ENCODE data around the gene ANKRD30BL. TPM values are rescaled to one million over a fixed set of nuclear protein-coding genes. Genes with fewer than 3 reads are reported as not detected.

Gene ANKRD30BL
- total RNA-seq: not detected in 2 replicates

DNA sequence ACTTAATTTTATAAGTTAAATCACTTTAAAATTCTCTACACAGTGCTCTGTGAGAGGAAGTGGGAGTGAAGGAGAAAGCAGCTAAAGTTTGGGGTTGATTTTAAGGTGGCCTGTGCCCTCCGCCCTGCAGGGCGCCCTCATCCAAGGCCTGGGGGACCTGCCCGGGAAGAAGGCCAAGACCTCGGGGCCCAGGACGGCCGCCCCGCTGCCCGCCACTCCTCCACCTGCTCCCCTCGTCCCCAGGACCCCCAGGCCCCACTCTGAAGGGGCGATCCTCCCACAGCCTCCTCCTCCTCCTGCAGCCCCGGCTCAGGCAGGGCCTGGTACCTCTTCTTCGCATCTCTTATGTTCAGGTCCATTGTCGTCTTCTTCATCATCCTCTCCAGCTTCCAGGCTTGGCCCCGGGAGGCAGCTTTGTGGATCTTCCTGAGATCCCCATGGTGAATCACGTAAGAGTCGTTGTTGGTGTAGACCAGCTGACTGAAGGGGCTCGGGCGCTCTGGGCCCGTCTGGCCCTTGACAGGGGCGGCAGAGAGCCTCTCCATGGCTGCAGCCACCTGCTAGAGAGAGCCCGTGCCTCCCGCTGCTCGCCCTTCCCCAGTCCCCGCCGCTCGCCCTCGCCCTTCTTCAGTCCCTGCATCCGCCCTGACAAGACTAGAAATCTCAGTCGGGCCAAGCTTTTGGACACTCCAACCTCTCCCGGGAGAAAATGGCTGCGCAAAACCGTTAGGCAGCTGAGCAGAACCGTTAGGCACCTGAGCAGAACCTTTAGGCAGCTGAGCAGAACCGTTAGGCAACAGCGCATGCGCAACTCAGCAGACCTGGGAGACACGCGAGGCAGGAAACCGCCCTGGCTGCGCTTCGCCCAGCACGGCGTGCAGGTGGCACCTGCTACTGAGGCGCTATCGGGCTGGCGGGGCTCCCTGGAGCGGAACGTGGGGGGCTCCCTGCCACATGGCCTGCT lies at the start of gene ANKRD30BL:
Gene ANKRD30BL (minus strand): TSS at position 792 of the 964 bp plus-strand sequence. CDS start 247 bp downstream, at position 545.

Data from bronchial smooth muscle cell (primary cell).